AG10803 (cell line): ENCODE results near the gene NUP93.
A peak's percentile ranks its signal among the peaks of the same experiment; 100 is the strongest.

Source experiments
- DNase-seq: peaks from one replicate; pipeline ENCODE4 v3.0.0; 2010; ENCODE audit warnings: low read depth
- H3K4me3 ChIP-seq: 2 replicates; pipeline ENCODE4 v1.5.1; 2011; ENCODE audit warnings: mild to moderate bottlenecking, low read length, control low read depth
- CTCF ChIP-seq: conservative IDR thresholded peaks from 2 replicates; pipeline ENCODE4 v1.5.1; 2011; ENCODE audit warnings: mild to moderate bottlenecking, low read length, control low read depth, inconsistent platforms

NUP93 gene

GRCh38 chr16:56833243-56833970 is 103.5 kb downstream of the NUP93 start:
- no peak for TF ChIP-seq CTCF

DNA sequence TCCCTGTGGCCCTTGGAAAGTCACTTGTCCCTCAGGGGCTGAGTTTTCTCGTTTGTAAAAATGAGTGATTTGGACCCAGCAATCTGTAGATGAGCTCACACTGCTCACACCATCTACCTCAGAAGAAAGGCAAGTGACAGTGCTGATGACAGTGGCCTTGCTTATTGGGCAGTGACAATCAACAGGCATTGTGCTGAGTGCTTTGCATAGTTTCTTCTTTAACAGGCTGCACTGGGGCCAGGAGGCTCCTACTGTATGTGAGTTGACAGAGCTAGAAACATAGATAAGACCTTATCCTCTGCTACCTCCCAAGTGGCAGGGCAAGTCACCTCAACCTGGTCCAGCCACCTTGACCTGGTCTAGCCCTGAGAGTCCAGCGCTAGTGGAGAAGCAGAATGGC is 105.4 kb downstream of the NUP93 start:
- no peak for DNase-seq
- H3K4me3 ChIP-seq: no peak overlapping the region
- TF ChIP-seq CTCF: no peak

More at GRCh38 chr16:56833243-56833970, 103.5 kb downstream of the NUP93 start:
- no peak overlapping the region for H3K4me3 ChIP-seq
- no peak for DNase-seq

GRCh38 chr16:56836410-56837230 is 106.7 kb downstream of the NUP93 start:
- DNase-seq: peak; percentile 18
- H3K4me3 ChIP-seq: no peak overlapping the region
- no peak for TF ChIP-seq CTCF

DNA sequence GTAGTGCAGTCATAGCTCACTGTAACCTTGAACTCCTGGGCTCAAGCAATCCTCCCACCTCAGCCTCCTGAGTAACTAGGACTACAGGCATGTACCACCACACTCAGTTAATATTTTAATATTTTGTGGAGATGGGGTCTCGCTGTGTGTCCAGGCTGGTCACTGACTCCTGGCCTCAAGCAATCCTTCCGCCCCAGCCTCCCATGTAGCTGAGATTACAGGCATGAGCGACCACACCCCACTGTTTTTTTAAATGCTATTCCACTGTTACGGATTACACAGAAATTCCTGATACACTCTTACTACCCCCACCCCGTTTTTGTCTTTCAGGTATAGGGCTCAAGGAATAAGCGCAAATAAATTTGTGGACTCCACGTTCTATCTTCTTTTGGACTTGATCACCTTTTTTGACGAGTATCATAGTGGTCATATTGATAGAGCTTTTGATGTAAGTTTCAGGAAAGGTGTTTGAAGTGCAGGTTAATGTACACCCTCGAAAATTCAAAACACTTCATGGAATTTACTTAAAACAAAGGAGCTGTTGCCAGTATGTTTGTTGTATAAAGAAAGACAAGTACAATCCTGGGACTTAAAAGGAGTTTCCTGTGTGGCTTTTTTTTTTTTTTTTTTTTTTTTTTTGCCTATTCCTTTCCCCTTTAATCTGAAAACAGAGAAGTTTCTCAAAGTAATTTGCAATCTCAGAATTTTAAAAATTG is 108.9 kb downstream of the NUP93 start:
- DNase-seq: no peak
- no peak for TF ChIP-seq CTCF
- no peak overlapping the region for H3K4me3 ChIP-seq

- TF ChIP-seq CTCF: no peak
- H3K4me3 ChIP-seq: no peak overlapping the region
- peak; percentile 78 for DNase-seq
Observed at GRCh38 chr16:56841233-56841632, 111.3 kb downstream of the NUP93 start.

GRCh38 chr16:56841659-56842058 is 111.7 kb downstream of the NUP93 start:
- TF ChIP-seq CTCF: no peak
- no peak for DNase-seq
- H3K4me3 ChIP-seq: no peak overlapping the region
